Prostate gland (tissue), 2 donors: ENCODE measurements around the gene MRPS6. TPM values are rescaled to one million over a fixed set of nuclear protein-coding genes. Genes with fewer than 3 reads are reported as not detected.

ENCODE experiments used
- DNase-seq: peaks from one replicate; pipeline ENCODE4 v3.0.0-alpha.2; 2019; ENCODE audit warnings: low spot score
- H3K27ac ChIP-seq, 2 donors: fragments of 200-600 bp; sonication (generic); 2 replicates each; pipeline ENCODE4 v1.5.1; 2017 to 2019
- H3K27me3 ChIP-seq: fragments of 200-600 bp; sonication (generic); replicated peaks from 2 replicates; pipeline ENCODE4 v1.5.1; 2019; ENCODE audit not compliant: insufficient read depth
- H3K36me3 ChIP-seq, 2 donors: fragments of 200-600 bp; sonication (generic); 1 replicate in 1 of 2; 2 replicates in 1 of 2; pipeline versions ENCODE4 v1.5.1 to v1.8.1; 2017 to 2019
- H3K4me1 ChIP-seq: fragments of 200-600 bp; sonication (generic); replicated peaks from 2 replicates; pipeline ENCODE4 v1.5.1; 2019
- H3K4me3 ChIP-seq, 2 donors: fragments of 200-600 bp; sonication (generic); 2 replicates each; pipeline ENCODE4 v1.5.1; 2017 to 2019
- H3K9me3 ChIP-seq: fragments of 200-600 bp; sonication (generic); 2 replicates; pipeline ENCODE4 v1.5.1; 2017
- CTCF ChIP-seq, 4 experiments: fragments of 200-600 bp in 2 of 4; fragments of 450-650 bp in 2 of 4; sonication (generic) in 2 of 4; IDR thresholded peaks; 1 replicate in 3 of 4; 2 replicates in 1 of 4; pipeline ENCODE4 v1.5.1; 2016 to 2019; ENCODE audit warnings: antibody characterized with exemption in 4 of 4, mild to moderate bottlenecking in 2 of 4, moderate library complexity in 2 of 4
- POLR2A ChIP-seq: fragments of 450-650 bp; IDR thresholded peaks from one replicate; pipeline ENCODE4 v1.6.1; 2016; ENCODE audit warnings: antibody characterized with exemption, mild to moderate bottlenecking
- POLR2AphosphoS5 ChIP-seq: sonication (generic); formaldehyde crosslinking; IDR thresholded peaks from one replicate; pipeline ENCODE4 v1.6.1; 2017; ENCODE audit warnings: antibody characterized with exemption
- WGBS: methylation state at CpG from one replicate; pipeline ENCODE4 v1.1.5; 2018; 5-methylcytosine and 5-hydroxymethylcytosine counted together
- intact Hi-C: fragments of 100-400 bp; cut with DNase I; formaldehyde crosslinking; loops from one replicate; pipeline ENCODE4 v1.14.2; 2022
- total RNA-seq, 2 donors: library from RNA; depleted of rRNA; stranded (reverse); fragments of >200 nt; gene quantifications; one replicate each; pipeline ENCODE4 v1.1.0, GENCODE V29; 2016

Gene MRPS6
- total RNA-seq, 2 donors from 2014 or later: 24.9 to 75.8 TPM

GRCh38 chr21:34029743-34030528 lies 43.4 kb upstream of the MRPS6 start:
- TF ChIP-seq POLR2A (no peak), CTCF (IDR thresholded peaks at IDR 0.05) (no peak), POLR2AphosphoS5 (no peak)
- Histone ChIP-seq H3K36me3 (no peaks in the 10 kb centered on the region), H3K27ac (no peak overlapping the region), H3K27me3 (no peaks in the 10 kb centered on the region), H3K4me3 (no peak overlapping the region), H3K4me1 (no peaks in the 10 kb centered on the region), H3K9me3 (no peaks in the 10 kb centered on the region)
- DNase-seq: no peak
- intact Hi-C loops: no loop called here
- 45% methylated on average over 13 of the region's 13 CpGs for WGBS

- DNase-seq: no peak
- no peak for TF ChIP-seq POLR2A
- no peak for TF ChIP-seq POLR2AphosphoS5
- no peak for TF ChIP-seq CTCF (IDR thresholded peaks at IDR 0.05)
Observed at GRCh38 chr21:34031835-34032370, 41.5 kb upstream of the MRPS6 start.

GRCh38 chr21:34034369-34035014 lies 38.9 kb upstream of the MRPS6 start:
- 69% methylated on average over 8 of the region's 8 CpGs for WGBS
- H3K27me3 ChIP-seq: no peaks in the 10 kb centered on the region
- no peak for TF ChIP-seq POLR2A
- TF ChIP-seq POLR2AphosphoS5: no peak
- TF ChIP-seq CTCF (IDR thresholded peaks at IDR 0.05): no peak

More at GRCh38 chr21:34031835-34032370, 41.5 kb upstream of the MRPS6 start:
- H3K4me1 ChIP-seq: no peaks in the 10 kb centered on the region
- no peak overlapping the region for H3K4me3 ChIP-seq
- no peaks in the 10 kb centered on the region for H3K27me3 ChIP-seq
- intact Hi-C loops: no loop called here
- 82% methylated on average over 11 of the region's 11 CpGs for WGBS
- no peaks in the 10 kb centered on the region for H3K9me3 ChIP-seq
- no peak overlapping the region for H3K27ac ChIP-seq
- no peaks in the 10 kb centered on the region for H3K36me3 ChIP-seq

GRCh38 chr21:34035619-34036354 lies 37.6 kb upstream of the MRPS6 start:
- intact Hi-C loops: no loop called here
- H3K27ac ChIP-seq: no peak overlapping the region
- H3K36me3 ChIP-seq: no peaks in the 10 kb centered on the region
- no peaks in the 10 kb centered on the region for H3K9me3 ChIP-seq
- TF ChIP-seq POLR2A: no peak
- no peak for DNase-seq
- no peaks in the 10 kb centered on the region for H3K27me3 ChIP-seq
- H3K4me1 ChIP-seq: no peaks in the 10 kb centered on the region
- WGBS: 73% methylated on average over 8 of the region's 8 CpGs
- H3K4me3 ChIP-seq: no peak overlapping the region

More at GRCh38 chr21:34034369-34035014, 38.9 kb upstream of the MRPS6 start:
- no peak overlapping the region for H3K4me3 ChIP-seq
- H3K4me1 ChIP-seq: no peaks in the 10 kb centered on the region
- no peak overlapping the region for H3K27ac ChIP-seq
- no peaks in the 10 kb centered on the region for H3K36me3 ChIP-seq
- intact Hi-C loops: no loop called here
- no peak for DNase-seq
- no peaks in the 10 kb centered on the region for H3K9me3 ChIP-seq
